GM12878 (cell line): ENCODE results near the gene ARHGEF6. TPM values are rescaled to one million over a fixed set of nuclear protein-coding genes. Genes with fewer than 3 reads are reported as not detected.

ENCODE experiments used
- ATAC-seq: fragments of 200-7000 bp; cut with Tn5 transposase; 3 replicates; pipeline ENCODE4 v1.9.1; 2020; ENCODE audit warnings: mild to moderate bottlenecking, moderate library complexity
- BruUV-seq: library from RNA; stranded (reverse); fragments of 400-500 nt; replicated peaks from 2 replicates; lab custom pipeline; 2021; lab: Mats Ljungman, UMichigan
- CTCF ChIA-PET: fragments of 300-600 bp; sonication (Branson Sonifier 250); formaldehyde crosslinking; extraction: SDS; loops from one replicate; lab custom pipeline; 2021; ENCODE audit warnings: inconsistent platforms; lab: Yijun Ruan, JAX
- POLR2A ChIA-PET: fragments of 350-600 bp; formaldehyde crosslinking; extraction: SDS; loops from one replicate; lab custom pipeline; 2021; ENCODE audit warnings: inconsistent platforms; lab: Charles Lee
- RAD21 ChIA-PET: fragments of 300-600 bp; sonication (Branson Sonifier 250); formaldehyde crosslinking; loops from one replicate; lab custom pipeline; 2023; ENCODE audit warnings: antibody characterized with exemption; ENCODE audit not compliant: unreplicated experiment; lab: Charles Lee
- SMC1A ChIA-PET: fragments of 300-600 bp; sonication (Branson Sonifier 250); formaldehyde crosslinking; loops from one replicate; lab custom pipeline; 2023; ENCODE audit not compliant: unreplicated experiment, uncharacterized antibody; lab: Charles Lee
- DNase-seq: peaks from one replicate; pipeline ENCODE4 v3.0.0-alpha.2; 2011; ENCODE audit warnings: low read depth, low spot score
- FAIRE-seq: peaks from 3 replicates; lab custom pipeline; 2011; peaks lifted over from hg19 to GRCh38; lab: Jason Lieb, UNC
- H2AFZ ChIP-seq: 2 replicates; pipeline ENCODE4 v1.6.0; 2011; ENCODE audit warnings: low read depth, low read length, control low read depth; ENCODE audit not compliant: control insufficient read depth
- H3K27ac ChIP-seq: 2 replicates; pipeline ENCODE4 v1.5.1; 2011; ENCODE audit warnings: control low read depth; ENCODE audit not compliant: control insufficient read depth, insufficient read depth
- H3K27me3 ChIP-seq, 2 experiments: replicated peaks in 1 of 2; 2 replicates each; pipeline versions ENCODE4 v1.6.0 to v1.6.1; 2011; ENCODE audit warnings: low read length in 1 of 2; ENCODE audit not compliant: control insufficient read depth in 2 of 2, insufficient read depth in 2 of 2
- H3K36me3 ChIP-seq, 2 experiments: 2 replicates each; pipeline ENCODE4 v1.5.1; 2011; ENCODE audit warnings: low read length in 1 of 2; ENCODE audit not compliant: control insufficient read depth in 2 of 2, insufficient read depth in 2 of 2
- H3K4me1 ChIP-seq: 2 replicates; pipeline ENCODE4 v1.6.1; 2011; ENCODE audit warnings: mild to moderate bottlenecking, low read length, moderate library complexity, mixed read lengths; ENCODE audit not compliant: control insufficient read depth, insufficient read depth
- H3K4me2 ChIP-seq: 2 replicates; pipeline ENCODE4 v1.6.0; 2011; ENCODE audit warnings: control low read depth; ENCODE audit not compliant: control insufficient read depth, insufficient read depth
- H3K4me3 ChIP-seq: fragments of 200-600 bp; sonication (generic); 2 replicates; pipeline ENCODE4 v1.5.1; 2016
- H3K79me2 ChIP-seq: 2 replicates; pipeline ENCODE4 v1.6.0; 2011; ENCODE audit warnings: low read length; ENCODE audit not compliant: control insufficient read depth, insufficient read depth
- H3K9ac ChIP-seq: 2 replicates; pipeline ENCODE4 v1.8.0; 2011; ENCODE audit warnings: low read length, control low read depth, mixed read lengths; ENCODE audit not compliant: control insufficient read depth, insufficient read depth
- H3K9me3 ChIP-seq: replicated peaks from 3 replicates; pipeline ENCODE4 v1.5.1; 2011; ENCODE audit warnings: mild to moderate bottlenecking, low read length; ENCODE audit not compliant: control insufficient read depth, insufficient read depth
- H4K20me1 ChIP-seq: 2 replicates; pipeline ENCODE4 v1.6.0; 2011; ENCODE audit not compliant: control insufficient read depth, insufficient read depth
- CBFB ChIP-seq: IDR thresholded peaks from 2 replicates; pipeline ENCODE4 v1.6.1; 2016; ENCODE audit warnings: antibody characterized with exemption, low read depth
- EGR1 ChIP-seq, 2 experiments: IDR thresholded peaks; 1 replicate in 1 of 2; 2 replicates in 1 of 2; pipeline ENCODE4 v1.6.1; 2011 to 2012; ENCODE audit warnings: low read depth in 2 of 2, low read length in 2 of 2, borderline replicate concordance in 1 of 2, mild to moderate bottlenecking in 1 of 2, moderate library complexity in 1 of 2
- IKZF2 ChIP-seq, 2 experiments: fragments of 450-650 bp; IDR thresholded peaks; 2 replicates each; pipeline ENCODE4 v1.6.1; 2017; ENCODE audit warnings: mild to moderate bottlenecking in 2 of 2, moderate library complexity in 2 of 2
- JUNB ChIP-seq: IDR thresholded peaks from 2 replicates; pipeline ENCODE4 v1.6.1; 2016; ENCODE audit warnings: antibody characterized with exemption, mild to moderate bottlenecking
- MEF2B ChIP-seq: fragments of 450-650 bp; IDR thresholded peaks from 2 replicates; pipeline ENCODE4 v1.6.1; 2018; ENCODE audit warnings: mild to moderate bottlenecking, moderate library complexity; ENCODE audit not compliant: partially characterized antibody, poor library complexity, severe bottlenecking
- NR2C1 ChIP-seq: fragments of 450-650 bp; IDR thresholded peaks from 2 replicates; pipeline ENCODE4 v1.6.1; 2017; ENCODE audit warnings: antibody characterized with exemption, mild to moderate bottlenecking, moderate library complexity
- PAX8 ChIP-seq: fragments of 450-650 bp; IDR thresholded peaks from 2 replicates; pipeline ENCODE4 v1.6.1; 2017; ENCODE audit warnings: mild to moderate bottlenecking, moderate library complexity
- RAD21 ChIP-seq: IDR thresholded peaks from 2 replicates; pipeline ENCODE4 v1.6.1; 2011; ENCODE audit warnings: mild to moderate bottlenecking, low read depth, low read length, moderate library complexity; ENCODE audit not compliant: insufficient read depth
- SIN3A ChIP-seq: IDR thresholded peaks from 2 replicates; pipeline ENCODE4 v1.6.1; 2012; ENCODE audit warnings: low read depth, low read length, improper control_type of control experiment
- WGBS: methylation state at CpG from one replicate; pipeline ENCODE4 v1.1.6; 2016; ENCODE audit warnings: low lambda C conversion rate; ENCODE audit not compliant: insufficient replicate concordance, insufficient coverage; ENCODE audit errors: missing lambda C conversion rate; 5-methylcytosine and 5-hydroxymethylcytosine counted together
- in situ Hi-C: fragments of 300-500 bp; cut with MboI; formaldehyde crosslinking; loops from 9 replicates; pipeline ENCODE4 v1.14.3; 2018; ENCODE audit warnings: mixed read lengths
- intact Hi-C: fragments of 100-400 bp; cut with micrococcal nuclease; formaldehyde crosslinking; loops from one replicate; pipeline ENCODE4 v1.14.2; 2022; ENCODE audit not compliant: unreplicated experiment
- polyA plus RNA-seq, 11 experiments: library from polyadenylated mRNA; depleted of rRNA in 4 of 11; unstranded in 6 of 11; stranded (reverse) in 5 of 11; fragments of >200 nt; fragmentation: Nextera tagmentation in 4 of 11; fragmentation: Illumina TruSeq in 1 of 11; extraction: Ambion mirVana in 4 of 11; extraction: Trizol in 1 of 11; gene quantifications; 1 replicate in 1 of 11; 2 replicates in 10 of 11; pipeline versions ENCODE4 v1.2.1 to v1.2.3, GENCODE V29; 2011 to 2016; ENCODE audit warnings: inconsistent platforms in 2 of 11, missing spikeins in 2 of 11, low read depth in 1 of 11
- total RNA-seq, 4 experiments: library from RNA; depleted of rRNA in 3 of 4; stranded (reverse); fragments of >200 nt in 3 of 4; fragmentation: Illumina TruSeq in 1 of 4; extraction: Trizol in 1 of 4; gene quantifications; 2 replicates each; pipeline versions ENCODE4 v1.2.1 to v1.2.3, GENCODE V29; 2013 to 2021
- TF ChIP-seq, protein P1 (sequence below): fragments of 450-650 bp; IDR thresholded peaks from 2 replicates; pipeline ENCODE4 v1.6.1; 2016; ENCODE audit warnings: mild to moderate bottlenecking
- TF ChIP-seq, protein P2 (sequence below): fragments of 450-650 bp; IDR thresholded peaks from 2 replicates; pipeline ENCODE4 v1.6.1; 2017; ENCODE audit warnings: borderline replicate concordance
- TF ChIP-seq, protein P3 (sequence below): IDR thresholded peaks from 2 replicates; pipeline ENCODE4 v1.6.1; 2012; ENCODE audit warnings: mild to moderate bottlenecking, low read depth, low read length
- TF ChIP-seq, protein P4 (sequence below): fragments of 450-650 bp; IDR thresholded peaks from 2 replicates; pipeline ENCODE4 v1.6.1; 2016; ENCODE audit warnings: mild to moderate bottlenecking
- TF ChIP-seq, protein P5 (sequence below): IDR thresholded peaks from 2 replicates; pipeline ENCODE4 v1.6.1; 2011; ENCODE audit warnings: borderline replicate concordance, low read depth, mild to moderate bottlenecking, moderate library complexity, low read length; ENCODE audit not compliant: insufficient read depth, poor library complexity, severe bottlenecking

ARHGEF6 gene
- total and polyA plus RNA-seq, 10 of the 15 experiments (the other 5 are each of a cell fraction or from before 2014, with no cell fraction given) = 5.4 to 29.7 (median 18.0) TPM

DNA sequence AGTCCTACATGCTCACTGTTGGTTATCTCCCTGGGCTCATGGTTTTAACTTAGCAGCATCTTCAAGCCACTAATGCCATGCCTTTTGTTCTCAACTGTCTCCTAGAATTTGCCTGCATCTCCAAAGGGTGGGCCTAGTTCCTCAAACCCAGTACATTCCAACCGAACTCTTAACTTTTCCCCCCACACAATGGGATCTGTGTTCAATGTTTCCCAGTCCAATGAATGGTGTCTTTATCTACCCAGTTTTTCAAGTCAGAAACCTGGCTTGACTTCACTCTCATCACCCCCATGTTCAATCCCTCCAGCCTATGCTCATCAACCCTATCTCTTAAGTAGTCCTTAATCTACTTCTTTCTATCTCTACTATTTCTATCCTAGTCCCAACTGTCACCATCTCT lies 119.8 kb downstream of the ARHGEF6 start (continued):
- TF ChIP-seq, protein P1, sequence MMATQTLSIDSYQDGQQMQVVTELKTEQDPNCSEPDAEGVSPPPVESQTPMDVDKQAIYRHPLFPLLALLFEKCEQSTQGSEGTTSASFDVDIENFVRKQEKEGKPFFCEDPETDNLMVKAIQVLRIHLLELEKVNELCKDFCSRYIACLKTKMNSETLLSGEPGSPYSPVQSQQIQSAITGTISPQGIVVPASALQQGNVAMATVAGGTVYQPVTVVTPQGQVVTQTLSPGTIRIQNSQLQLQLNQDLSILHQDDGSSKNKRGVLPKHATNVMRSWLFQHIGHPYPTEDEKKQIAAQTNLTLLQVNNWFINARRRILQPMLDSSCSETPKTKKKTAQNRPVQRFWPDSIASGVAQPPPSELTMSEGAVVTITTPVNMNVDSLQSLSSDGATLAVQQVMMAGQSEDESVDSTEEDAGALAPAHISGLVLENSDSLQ = no peak
- no peak for TF ChIP-seq IKZF2 (IDR thresholded peaks at IDR 0.05)
- TF ChIP-seq RAD21 = no peak
- no peak for TF ChIP-seq EGR1 (IDR thresholded peaks at IDR 0.05; ENCODE audit: borderline replicate concordance in 1 of 2, low read depth in 2 of 2, low read length in 2 of 2)
- no peak for TF ChIP-seq CBFB

DNA sequence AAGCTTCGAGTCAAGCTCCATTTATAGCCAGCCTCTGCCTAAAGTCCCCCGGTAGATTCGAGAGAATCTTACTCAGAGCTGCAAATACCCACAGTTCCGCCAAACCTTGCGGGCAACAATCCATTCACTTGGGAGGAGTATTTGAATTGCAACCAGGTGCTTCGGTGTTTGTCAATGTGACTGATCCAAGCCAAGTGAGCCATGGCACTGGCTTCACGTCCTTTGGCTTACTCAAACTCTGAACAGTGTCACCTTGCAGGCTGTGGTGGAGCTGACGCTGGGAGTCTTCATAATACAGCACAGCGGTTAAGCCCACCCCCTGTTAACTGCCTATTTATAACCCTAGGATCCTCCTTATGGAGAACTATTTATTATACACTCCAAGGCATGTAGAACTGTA lies 121.6 kb downstream of the ARHGEF6 start:
- CTCF ChIA-PET = interaction anchor here (0.9 kb wide), 1 partner anchor 51 kb away, joined by 3 read pairs; no protein-coding TSS in a partner anchor
- TF ChIP-seq NR2C1 = no peak
- no peak for TF ChIP-seq MEF2B
- TF ChIP-seq SIN3A = no peak
- TF ChIP-seq, protein P2, sequence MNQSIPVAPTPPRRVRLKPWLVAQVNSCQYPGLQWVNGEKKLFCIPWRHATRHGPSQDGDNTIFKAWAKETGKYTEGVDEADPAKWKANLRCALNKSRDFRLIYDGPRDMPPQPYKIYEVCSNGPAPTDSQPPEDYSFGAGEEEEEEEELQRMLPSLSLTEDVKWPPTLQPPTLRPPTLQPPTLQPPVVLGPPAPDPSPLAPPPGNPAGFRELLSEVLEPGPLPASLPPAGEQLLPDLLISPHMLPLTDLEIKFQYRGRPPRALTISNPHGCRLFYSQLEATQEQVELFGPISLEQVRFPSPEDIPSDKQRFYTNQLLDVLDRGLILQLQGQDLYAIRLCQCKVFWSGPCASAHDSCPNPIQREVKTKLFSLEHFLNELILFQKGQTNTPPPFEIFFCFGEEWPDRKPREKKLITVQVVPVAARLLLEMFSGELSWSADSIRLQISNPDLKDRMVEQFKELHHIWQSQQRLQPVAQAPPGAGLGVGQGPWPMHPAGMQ = no peak
- TF ChIP-seq, protein P3, sequence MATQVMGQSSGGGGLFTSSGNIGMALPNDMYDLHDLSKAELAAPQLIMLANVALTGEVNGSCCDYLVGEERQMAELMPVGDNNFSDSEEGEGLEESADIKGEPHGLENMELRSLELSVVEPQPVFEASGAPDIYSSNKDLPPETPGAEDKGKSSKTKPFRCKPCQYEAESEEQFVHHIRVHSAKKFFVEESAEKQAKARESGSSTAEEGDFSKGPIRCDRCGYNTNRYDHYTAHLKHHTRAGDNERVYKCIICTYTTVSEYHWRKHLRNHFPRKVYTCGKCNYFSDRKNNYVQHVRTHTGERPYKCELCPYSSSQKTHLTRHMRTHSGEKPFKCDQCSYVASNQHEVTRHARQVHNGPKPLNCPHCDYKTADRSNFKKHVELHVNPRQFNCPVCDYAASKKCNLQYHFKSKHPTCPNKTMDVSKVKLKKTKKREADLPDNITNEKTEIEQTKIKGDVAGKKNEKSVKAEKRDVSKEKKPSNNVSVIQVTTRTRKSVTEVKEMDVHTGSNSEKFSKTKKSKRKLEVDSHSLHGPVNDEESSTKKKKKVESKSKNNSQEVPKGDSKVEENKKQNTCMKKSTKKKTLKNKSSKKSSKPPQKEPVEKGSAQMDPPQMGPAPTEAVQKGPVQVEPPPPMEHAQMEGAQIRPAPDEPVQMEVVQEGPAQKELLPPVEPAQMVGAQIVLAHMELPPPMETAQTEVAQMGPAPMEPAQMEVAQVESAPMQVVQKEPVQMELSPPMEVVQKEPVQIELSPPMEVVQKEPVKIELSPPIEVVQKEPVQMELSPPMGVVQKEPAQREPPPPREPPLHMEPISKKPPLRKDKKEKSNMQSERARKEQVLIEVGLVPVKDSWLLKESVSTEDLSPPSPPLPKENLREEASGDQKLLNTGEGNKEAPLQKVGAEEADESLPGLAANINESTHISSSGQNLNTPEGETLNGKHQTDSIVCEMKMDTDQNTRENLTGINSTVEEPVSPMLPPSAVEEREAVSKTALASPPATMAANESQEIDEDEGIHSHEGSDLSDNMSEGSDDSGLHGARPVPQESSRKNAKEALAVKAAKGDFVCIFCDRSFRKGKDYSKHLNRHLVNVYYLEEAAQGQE = no peak
- no peak for TF ChIP-seq PAX8
- TF ChIP-seq, protein P4, sequence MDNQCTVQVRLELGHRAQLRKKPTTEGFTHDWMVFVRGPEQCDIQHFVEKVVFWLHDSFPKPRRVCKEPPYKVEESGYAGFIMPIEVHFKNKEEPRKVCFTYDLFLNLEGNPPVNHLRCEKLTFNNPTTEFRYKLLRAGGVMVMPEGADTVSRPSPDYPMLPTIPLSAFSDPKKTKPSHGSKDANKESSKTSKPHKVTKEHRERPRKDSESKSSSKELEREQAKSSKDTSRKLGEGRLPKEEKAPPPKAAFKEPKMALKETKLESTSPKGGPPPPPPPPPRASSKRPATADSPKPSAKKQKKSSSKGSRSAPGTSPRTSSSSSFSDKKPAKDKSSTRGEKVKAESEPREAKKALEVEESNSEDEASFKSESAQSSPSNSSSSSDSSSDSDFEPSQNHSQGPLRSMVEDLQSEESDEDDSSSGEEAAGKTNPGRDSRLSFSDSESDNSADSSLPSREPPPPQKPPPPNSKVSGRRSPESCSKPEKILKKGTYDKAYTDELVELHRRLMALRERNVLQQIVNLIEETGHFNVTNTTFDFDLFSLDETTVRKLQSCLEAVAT = no peak
- TF ChIP-seq, protein P5, sequence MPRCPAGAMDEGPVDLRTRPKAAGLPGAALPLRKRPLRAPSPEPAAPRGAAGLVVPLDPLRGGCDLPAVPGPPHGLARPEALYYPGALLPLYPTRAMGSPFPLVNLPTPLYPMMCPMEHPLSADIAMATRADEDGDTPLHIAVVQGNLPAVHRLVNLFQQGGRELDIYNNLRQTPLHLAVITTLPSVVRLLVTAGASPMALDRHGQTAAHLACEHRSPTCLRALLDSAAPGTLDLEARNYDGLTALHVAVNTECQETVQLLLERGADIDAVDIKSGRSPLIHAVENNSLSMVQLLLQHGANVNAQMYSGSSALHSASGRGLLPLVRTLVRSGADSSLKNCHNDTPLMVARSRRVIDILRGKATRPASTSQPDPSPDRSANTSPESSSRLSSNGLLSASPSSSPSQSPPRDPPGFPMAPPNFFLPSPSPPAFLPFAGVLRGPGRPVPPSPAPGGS = no peak
- TF ChIP-seq JUNB = no peak

More for the DNA sequence above, 121.6 kb downstream of the ARHGEF6 start:
- intact Hi-C loops (no loop called here), in situ Hi-C loops (no loop called here)
- peaks cover 10% of the 10 kb centered on the region; the same call in 1 of the 2 replicates for H3K4me1 ChIP-seq
- BruUV-seq = no TSS peak
- ChIA-PET SMC1A (interaction anchor here (1.1 to 1.4 kb wide), 2 partner anchors 47 to 161 kb away, joined by 3 to 4 read pairs; no protein-coding TSS in a partner anchor), RAD21 (no interaction called here), POLR2A (no interaction called here)
- no peak overlapping the region for H3K4me3 ChIP-seq
- H4K20me1 ChIP-seq = no peaks in the 10 kb centered on the region
- 18% methylated on average over 9 of the region's 9 CpGs for WGBS
- H3K9me3 ChIP-seq = no peaks in the 10 kb centered on the region; the same call in 2 of the 3 replicates
- DNase-seq = no peak
- FAIRE-seq = no peak
- no peaks in the 10 kb centered on the region for H3K79me2 ChIP-seq
- no peak overlapping the region for H3K27ac ChIP-seq
- H3K27me3 ChIP-seq = no peaks in the 10 kb centered on the region
- H3K4me2 ChIP-seq = no peak overlapping the region
- H3K36me3 ChIP-seq = no peaks in the 10 kb centered on the region
- no peak for ATAC-seq
- no peak overlapping the region for H2AFZ ChIP-seq
- no peak overlapping the region for H3K9ac ChIP-seq
